ENCODE results near the gene HAAO.

HAAO gene

DNA sequence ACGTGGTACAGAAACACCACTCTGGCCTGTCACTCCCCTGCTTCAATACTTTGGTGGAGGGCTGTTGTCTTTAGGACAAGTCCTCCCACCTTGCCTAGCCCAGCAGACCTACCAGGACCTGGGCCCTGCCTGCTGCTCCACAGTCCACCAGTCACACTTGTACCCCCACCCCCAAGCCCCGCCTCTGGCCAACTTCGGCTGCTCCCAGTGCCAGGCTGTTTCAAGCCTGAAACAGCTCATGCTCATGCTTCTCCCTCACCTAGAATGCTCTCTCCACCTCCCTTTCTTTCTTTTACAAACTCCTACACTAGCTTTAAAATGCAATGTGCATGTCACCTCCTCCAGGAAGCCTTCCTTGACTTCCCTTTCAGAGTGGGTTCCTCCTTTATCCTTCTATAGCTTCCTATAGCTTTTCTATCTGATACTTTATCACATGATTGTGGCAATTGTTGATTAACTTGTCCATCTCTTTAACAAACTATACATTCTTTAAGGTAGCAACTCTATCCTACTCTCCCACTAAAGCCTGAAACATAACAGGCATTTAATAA is 23.6 kb downstream of the HAAO start:
- DNase-seq (ENCODE audit: low spot score): no peak

DNA sequence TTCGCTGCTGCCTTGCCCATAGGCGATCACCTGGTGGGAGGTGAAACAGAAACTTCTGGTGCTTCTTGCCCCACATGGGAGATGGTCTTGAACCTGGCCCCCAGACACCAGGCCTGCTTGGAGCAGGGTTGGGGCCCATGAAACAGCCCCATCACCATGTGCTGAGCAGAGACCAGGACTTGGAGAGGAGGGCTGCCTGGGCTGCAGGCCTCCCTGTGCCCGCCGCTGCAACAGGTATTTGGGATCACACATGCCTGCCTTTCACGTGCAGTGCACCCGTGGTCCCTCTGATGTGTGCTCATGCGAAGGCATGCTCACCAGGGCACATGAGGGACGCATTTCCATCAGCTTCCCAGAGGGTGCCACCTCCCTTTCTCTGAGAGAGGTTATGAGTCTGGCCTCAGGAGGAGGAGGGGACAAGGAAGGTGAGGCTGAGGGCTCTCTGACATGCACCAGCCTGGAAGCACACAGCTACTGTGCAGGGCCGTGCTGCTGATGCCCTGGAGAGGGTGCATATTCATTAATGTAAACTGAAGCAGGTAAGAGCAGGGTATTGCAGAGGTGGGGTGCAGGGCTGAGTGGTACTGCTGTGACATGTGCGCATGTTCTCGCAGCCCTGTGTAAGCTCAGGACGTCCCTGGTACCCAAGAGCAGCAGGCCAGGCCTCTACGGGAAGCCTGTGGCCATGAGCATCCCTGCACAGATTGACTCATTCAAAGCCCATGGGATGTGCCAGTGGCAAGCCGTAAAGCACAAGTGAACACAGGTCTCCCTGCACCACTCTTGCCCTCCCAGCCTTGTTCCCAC is 24.3 kb downstream of the HAAO start:
- DNase-seq (ENCODE audit: low spot score): no peak

DNA sequence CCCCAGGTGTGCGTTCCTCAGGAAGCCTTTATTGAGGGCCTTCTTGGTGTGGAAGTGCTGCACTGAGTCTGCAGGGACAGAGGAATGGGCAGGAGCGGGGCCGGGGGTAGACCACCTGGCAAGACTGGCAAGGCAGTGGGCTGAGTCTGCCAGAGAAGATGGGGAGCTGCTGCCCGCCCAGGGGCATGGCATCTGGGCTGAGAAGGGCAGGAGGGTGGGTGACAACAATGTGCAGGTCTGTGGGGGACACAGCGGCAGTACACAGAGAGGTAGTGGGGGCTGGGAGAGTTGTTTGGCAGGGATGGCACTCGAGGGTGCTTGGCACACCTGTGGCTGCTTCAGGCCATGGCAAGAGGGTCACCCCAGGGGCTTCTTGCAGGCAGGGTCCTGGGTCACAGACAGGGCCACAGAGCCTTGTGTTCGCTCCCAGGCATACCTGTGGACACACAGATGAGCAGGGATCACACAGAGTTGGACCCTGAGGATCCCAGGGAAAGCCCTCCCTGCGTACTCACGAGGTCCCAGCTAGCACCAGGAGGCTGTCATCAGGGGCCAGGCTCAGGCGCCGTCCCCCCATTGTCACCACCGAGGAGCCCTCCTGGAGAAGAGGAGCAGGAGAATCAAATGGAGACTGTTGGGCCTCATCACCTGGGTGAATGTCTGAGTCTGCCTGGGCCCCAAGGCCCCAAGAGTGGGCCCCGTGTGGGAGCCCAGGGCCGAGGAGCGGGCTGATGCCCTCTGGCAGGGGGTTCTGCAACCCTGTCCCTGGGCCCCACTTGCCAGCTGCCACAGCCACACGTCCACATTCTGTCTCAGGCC is 25.1 kb downstream of the HAAO start:
- no peak for DNase-seq (ENCODE audit: low spot score)

DNA sequence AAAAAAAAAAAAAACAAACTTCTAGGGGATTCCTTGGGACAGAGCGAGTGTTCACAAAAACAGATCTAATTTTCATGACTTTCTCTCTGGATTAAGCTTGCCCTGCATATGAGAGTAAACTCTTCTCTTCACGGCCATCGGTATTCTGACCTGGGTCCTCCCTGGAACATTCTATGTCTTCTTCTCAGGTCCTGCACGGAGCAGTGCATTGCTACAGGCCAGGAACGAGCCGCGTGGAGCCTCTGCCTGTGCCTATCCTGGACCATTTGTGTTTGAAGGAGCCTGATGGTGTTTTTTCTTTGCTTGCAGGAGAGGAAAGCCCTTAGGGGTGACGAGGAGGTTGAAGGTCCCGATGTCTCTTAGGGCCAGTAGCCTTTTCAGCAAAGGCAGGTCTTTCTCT is 26.7 kb downstream of the HAAO start:
- no peak for DNase-seq (ENCODE audit: low spot score)

DNA sequence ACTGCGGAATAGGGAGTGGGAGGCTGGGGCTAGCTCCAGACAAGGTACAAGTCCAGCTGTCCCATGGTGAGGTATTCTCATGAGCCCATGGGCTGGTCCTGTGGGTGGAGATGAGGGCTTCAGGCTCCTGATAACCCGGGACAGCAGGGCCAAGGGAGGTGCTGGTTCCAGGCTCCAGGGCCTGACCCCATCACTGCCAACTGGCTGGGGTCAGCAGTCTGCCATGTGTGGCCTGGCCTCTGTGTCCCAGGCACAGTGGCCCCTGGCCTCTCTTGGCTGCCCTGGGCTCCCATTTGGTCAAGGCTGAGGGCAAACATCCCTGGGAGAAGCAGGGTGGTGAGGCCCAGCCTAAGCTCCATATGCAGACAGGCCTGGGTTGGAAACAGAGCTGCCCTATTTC is 27.5 kb downstream of the HAAO start:
- no peak for DNase-seq (ENCODE audit: low spot score)

DNA sequence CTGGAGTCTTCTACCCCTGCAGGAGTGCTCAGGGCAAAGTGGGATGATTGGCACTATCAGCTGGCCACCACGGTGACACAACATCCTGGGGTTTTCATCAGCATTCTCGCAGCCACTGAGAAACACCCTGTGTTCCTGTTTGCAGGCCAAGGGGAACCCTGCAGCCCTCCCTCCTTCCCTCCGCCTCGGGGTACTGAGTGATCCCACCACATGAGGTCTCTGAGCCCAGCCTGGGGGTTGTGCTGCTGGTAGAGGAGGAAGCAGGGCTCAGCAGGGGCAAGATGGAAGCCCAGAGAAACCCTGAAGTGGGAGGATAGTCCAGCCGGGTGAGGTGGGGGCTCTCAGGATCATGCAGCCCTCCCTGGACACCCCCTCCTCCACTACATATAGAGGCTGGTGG is 28.3 kb downstream of the HAAO start, which contains the start of gene OXER1:
TSS of gene OXER1 (minus strand) at position 40 of the 400 bp plus-strand sequence. CDS start 73 bp downstream, outside the sequence.
- DNase-seq (ENCODE audit: low spot score): no peak

DNA sequence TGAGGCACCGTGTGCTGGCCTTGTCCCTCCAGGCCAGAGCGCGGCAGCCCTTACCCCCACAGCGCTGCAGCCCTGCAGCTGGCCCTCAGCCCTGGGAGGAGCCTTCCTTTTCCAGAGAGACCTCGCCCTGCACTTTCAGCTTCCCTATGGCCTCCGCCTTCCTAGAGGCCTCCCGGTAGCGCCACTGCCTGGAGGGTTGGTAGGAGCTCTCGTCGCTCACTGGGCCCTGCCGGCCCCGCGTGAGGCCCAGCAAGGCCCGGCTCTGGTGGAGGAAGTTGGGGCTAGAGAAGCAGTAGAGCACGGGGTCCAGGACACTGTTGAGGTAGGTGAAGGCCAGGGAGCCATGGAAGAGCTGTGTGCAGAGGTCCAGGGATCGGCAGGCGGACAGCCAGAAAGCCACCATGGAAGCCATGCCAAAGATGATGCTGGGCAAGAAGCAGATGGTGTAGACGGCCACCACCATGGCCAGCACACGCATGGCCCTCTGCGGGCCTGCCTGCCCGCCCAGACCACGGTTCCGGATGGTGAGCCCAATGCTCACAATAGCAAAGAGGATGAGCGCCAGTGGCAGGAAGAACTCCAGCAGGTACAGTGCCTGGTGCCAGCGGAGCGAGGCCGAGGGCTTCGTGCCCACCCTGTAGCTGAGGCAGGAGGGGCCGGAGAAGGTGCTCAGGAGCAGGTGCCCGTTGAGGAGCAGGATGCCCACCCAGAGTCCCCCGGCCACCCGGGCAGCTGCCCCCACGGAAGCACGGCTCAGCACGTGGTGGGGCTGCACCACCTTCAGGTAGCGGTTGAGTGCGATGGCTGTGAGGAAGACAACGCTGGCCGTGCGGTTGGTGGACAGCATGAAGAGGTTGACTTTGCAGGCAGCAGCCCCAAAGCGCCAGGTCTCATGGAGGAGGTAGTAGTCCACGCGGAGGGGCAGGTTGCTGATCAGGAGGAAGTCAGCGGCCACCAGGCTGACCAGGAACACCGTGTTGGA is 29.3 kb downstream of the HAAO start:
- no peak for DNase-seq (ENCODE audit: low spot score)

DNA sequence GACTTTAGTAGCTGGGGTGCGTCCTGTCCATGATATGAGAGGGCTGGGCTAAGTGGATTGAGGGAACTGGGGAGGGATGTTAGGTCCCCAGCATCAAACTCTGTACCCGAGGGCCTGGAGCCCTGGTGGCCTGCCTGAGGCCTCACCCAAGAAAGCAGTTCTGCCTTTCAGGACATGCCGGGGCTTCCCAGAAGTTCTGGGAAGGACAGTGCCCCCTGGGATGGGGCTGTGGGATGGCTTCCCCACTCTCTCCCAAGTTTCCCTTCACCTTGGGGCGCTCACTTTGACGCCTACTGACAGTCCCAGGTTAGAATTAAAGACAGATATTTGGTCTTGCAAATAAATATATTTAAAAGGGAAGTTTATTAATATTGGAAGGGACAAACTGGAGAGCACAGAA is 30.2 kb downstream of the HAAO start:
- no peak for DNase-seq (ENCODE audit: low spot score)

DNA sequence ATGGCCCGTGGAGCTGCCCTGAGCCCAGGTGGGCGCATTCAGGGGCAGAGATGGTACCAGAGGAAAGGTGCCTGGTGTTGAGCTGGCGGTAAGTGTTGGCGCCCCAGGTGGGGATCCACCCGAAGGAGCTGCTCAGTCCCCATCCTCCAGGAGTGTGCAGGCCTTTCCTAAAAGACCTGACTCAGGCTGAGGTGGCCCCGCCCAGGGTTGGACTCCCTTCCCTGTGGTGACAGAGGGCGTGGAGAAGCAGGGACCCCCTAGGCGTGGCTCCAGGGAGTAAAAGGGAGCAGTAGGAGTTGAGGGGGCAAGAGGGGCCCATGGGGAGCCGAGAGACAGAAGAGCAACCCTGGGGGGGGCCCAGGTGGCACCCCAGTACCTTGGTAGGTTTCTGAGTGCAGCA is 30.8 kb downstream of the HAAO start:
- no peak for DNase-seq (ENCODE audit: low spot score)

DNA sequence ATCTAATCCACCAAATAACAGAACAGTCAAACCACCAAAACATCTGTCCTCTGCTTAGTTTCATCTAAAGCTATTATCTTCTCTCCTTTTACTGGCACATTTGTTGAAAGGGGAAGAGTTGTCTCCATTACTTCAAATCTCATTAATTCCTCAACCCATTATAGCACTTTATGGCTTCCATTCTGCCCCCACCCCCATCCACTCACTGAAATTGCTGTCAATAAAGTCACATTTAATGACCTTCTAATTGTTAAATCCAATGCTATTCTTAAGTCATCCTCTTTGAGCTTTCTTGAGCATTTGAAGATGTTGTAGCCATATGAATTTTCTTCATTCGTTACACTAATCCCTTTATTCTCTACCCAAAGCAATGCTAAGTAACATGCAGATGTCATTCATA is 33.6 kb downstream of the HAAO start:
- DNase-seq (ENCODE audit: low spot score): no peak

DNA sequence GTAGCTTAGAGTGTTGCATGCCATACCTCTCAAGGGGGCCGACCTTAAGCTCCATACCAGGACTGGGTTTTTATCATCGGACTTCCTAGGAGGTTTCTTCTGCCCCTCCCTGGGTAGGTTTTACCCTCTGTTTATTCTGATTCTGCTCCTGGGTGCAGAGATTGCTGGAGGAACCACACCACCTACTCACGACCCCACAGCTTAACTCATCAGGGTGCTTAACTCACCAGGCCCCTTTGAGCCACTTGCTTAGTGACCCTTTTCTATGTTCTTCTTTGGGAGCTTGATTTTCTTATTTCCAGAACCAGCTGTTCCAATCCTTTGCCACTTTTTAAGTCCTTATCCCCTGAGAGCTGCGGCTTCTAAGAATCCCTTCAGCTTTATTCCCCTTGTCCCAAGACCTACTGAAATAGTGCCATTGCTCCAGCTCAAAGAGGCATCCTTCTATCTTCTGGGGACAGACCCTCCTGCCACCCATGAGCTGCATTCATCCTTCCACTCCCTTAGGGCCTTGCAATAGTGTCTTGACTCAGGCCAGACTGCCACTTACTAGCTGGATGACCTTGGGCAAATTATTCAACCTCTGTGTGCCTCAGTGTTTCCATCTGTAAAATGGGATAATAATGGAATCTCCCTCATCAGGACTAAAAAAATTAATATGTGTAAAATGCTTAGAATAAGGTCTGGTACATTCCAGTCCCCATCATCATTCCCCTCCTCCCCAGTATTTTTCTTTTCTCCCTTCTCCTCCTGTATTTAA is 34.2 kb downstream of the HAAO start:
- no peak for DNase-seq (ENCODE audit: low spot score)

DNA sequence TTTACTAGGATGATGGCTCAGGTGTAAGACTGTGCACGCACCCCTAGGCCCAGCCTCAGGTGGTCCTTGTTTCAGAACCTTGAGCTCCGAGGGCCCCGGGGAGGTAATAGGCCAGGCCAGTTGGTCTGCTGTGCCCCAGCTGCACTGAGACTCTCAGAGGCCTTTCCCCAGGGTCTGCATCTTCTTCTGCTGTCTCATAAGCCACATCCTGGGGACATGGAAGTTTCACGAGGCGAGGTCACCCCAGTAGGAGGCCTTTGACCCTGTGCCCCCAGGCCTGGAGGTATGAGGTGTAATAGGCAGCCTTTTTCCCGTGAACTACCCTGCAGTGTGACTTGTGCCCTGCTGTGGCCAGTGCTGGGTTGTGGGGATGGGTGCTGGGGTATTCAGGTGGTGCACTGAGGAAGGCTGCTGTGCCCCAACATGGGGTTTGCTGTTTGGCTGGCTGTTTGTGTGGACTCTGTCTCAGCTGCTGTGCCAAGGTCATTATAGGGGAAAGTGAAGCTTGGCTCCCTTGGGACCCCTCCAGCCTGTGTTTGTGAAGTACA is 35.3 kb downstream of the HAAO start:
- no peak for DNase-seq (ENCODE audit: low spot score)

DNA sequence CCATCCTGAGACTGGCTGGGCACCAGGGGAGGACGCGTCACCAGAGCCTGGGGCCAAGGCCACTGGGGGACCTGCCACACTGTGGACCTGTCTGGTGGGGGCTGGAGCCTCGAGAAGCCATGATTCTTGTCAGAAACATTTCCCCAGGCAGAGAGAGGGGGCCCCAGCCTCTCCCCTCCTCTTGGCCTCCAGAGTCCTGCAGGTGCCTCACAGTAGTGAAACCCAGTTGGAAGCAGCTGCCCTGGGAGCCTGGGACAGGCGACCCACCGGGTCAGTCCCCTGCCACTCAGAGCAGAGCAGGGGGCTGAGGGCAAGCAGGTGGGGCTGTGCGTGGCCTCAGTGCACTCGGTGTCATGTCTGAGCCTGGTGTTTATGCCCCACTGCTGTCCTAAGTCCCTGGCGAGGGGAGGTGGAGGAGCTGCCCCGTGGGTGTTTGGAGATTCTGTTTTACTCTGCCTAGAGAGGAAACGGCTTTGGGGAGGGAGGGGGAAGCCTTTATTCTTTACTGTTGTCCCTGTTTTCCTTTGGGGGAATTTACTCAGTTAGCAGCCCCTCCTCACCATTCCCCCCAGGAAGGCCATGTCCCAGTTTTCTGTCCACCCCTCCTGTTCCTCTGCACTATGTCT is 36.1 kb downstream of the HAAO start:
- DNase-seq (ENCODE audit: low spot score): no peak

DNA sequence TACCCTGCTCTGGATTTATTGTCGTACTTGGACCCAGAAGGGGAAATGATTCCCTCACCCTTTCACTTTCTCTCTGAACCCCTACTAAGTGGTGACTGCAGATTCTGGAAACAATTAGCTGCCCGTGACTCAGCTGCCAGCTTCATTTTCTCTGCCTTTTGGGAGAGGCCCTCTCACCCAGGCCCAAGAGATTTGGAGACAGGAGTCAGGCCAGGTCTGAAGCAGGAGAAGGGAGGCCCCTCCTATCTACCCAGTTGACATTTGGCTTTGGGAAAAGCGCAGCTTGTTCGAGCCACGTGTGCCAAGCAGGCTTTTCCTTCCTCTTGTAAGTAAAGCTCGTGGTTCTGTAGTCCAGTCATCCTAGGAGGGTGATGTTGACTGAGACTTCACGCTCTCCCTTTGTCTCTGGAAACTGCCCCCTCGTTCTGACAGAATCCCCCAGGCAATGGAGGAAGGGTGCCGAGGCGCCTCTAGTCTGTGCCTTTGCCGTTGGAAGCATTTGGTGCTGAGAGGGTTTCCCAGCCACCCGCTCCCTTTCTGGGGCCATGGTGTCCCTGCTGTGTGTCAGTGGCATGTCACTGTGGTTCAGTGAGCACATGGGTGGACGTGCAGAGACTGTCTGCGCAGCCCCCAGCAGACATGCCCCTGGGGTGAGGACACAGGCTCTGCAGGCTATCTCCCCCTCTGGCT is 37.0 kb downstream of the HAAO start:
- no peak for DNase-seq (ENCODE audit: low spot score)

DNA sequence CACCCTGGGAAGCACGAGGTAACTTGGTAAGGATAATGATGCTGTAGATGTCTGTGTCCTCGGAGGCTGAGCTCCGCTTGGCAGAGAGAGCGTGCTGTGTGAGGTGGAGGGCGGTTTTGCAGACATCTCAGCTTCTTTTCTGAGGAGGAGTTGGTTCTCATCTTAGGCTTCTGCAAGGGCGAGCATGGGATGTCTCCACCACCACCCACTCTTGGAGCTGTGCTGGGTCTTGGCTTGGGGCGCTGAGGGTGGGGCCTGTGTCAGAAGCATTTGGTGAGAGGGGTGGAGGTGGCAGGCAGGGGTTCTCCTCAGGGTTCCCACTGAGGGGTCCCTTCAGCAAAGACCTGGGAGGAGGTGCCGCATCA is 37.6 kb downstream of the HAAO start:
- no peak for DNase-seq (ENCODE audit: low spot score)

DNA sequence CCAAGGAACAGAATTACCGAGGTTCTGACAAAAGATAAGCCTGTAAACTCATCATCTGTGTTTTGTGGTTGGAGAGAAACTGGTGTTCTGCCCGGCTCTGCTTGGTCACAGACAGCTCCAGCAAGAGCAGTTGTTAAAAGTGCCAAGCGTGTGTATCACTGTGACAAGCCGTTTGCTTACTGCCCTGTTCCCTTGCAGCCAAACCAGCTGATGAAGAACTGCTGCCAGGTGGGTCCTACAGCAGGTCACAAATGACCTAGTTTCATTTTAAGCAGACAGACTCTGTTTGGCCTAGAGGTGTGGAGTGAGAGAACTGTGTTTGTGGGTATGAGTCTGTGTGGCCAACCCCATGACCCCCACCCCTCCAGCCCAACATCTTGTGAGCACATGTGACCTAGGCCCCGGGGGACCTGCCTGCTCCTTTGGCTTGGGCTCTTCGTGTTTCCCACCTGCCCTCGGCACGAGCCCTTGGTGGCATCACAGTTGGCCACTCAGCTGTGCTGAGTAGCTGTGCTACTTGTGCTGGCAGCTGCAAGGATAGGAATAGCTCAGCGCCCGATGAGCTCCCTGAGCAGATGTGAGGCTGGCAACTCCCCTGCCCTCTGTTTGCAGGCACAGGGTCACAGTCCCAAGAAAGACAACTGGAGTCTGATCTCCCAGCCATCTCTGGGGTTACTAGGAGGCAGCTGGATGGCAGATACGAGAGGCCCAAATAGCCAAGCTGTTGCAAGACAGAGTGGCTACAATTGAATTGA is 38.2 kb downstream of the HAAO start:
- no peak for DNase-seq (ENCODE audit: low spot score)

DNA sequence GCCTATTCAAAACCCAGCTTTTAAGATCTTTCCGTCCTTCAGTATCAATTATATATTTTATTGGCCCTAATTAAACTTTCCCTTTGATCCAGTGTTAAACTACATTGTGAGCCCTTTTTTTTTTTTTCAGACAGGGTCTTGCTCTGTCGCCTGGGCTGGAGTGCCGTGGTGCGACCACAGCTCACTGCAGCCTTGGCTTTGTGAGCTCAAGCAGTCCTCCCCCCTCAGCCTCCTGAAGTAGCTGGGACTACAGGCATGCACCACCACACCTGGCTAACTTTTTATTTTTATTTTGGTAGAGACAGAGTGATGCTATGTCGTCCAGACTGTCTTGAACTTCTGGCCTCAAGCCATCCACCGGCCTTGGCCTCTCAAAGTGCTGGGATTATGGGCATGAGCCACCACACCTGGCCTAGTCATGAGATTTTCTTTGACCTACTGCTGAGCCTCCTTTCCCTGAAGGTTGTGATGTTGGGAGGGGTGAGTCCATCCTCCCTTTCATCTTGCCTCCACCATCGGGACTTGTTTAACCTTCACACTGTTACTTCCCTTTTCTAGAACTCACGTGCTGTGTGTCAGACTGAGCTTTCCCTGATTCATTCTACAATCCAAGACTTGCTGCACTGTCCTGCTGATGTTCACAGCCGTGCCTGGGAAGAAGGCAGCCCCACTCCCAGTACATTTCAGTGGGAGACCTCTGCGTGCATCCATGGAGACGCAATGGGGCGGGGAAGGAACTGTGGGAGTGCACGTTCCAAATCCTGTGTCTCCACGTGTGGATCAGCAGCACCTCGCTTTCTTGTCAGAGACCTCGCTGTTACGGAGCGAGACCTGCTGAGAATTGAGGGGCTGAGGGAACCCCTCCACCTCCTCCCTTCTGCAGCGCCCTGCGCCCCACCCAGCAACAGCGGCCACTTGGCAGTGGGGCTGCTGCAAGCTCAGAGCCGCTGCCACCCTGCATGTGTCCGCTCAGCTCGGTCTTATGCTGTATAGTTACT is 39.3 kb downstream of the HAAO start:
- no peak for DNase-seq (ENCODE audit: low spot score)
